Measurements from ENCODE around the gene KLK10. TPM values are rescaled to one million over a fixed set of nuclear protein-coding genes. Genes with fewer than 3 reads are reported as not detected.

The KLK10 gene
- total RNA-seq, 1 experiment from 2014 or later, result not detected

Other genes starting within 250 kb of the KLK10 start
- gene GPR32, start 249.2 kb downstream of the KLK10 start, total RNA-seq (2014; rRNA removed; shearing (Covaris generic)), result not detected in 2 replicates
- not detected in 2 replicates for gene ACP4, start 229.3 kb downstream of the KLK10 start, total RNA-seq (2014; rRNA removed; shearing (Covaris generic))
- not detected in 2 replicates for gene KLK1, start 195.9 kb downstream of the KLK10 start, total RNA-seq (2014; rRNA removed; shearing (Covaris generic))
- not detected in 2 replicates for gene KLK15, start 186.1 kb downstream of the KLK10 start, total RNA-seq (2014; rRNA removed; shearing (Covaris generic))
- not detected in 2 replicates for gene KLK3, start 164.8 kb downstream of the KLK10 start, total RNA-seq (2014; rRNA removed; shearing (Covaris generic))
- not detected in 2 replicates for gene KLK2, start 146.3 kb downstream of the KLK10 start, total RNA-seq (2014; rRNA removed; shearing (Covaris generic))
- not detected in 2 replicates for gene KLK4, start 108.3 kb downstream of the KLK10 start, total RNA-seq (2014; rRNA removed; shearing (Covaris generic))
- not detected in 2 replicates for gene KLK5, start 66.7 kb downstream of the KLK10 start, total RNA-seq (2014; rRNA removed; shearing (Covaris generic))
- not detected in 2 replicates for gene KLK6, start 50.1 kb downstream of the KLK10 start, total RNA-seq (2014; rRNA removed; shearing (Covaris generic))
- not detected in 2 replicates for gene KLK7, start 35.8 kb downstream of the KLK10 start, total RNA-seq (2014; rRNA removed; shearing (Covaris generic))
- gene KLK8, start 18.1 kb downstream of the KLK10 start, total RNA-seq (2014; rRNA removed; shearing (Covaris generic)), result not detected in 2 replicates
- not detected in 2 replicates for gene KLK11, start 6.9 kb upstream of the KLK10 start, total RNA-seq (2014; rRNA removed; shearing (Covaris generic))
- gene KLK12, start 15.3 kb upstream of the KLK10 start, total RNA-seq (2014; rRNA removed; shearing (Covaris generic)), result not detected in 2 replicates
- gene KLK13, start 45.4 kb upstream of the KLK10 start, total RNA-seq (2014; rRNA removed; shearing (Covaris generic)), result not detected in 2 replicates
- gene KLK14, start 63.2 kb upstream of the KLK10 start, total RNA-seq (2014; rRNA removed; shearing (Covaris generic)), result not detected in 2 replicates
- gene CTU1, start 88.7 kb upstream of the KLK10 start, total RNA-seq (2014; rRNA removed; shearing (Covaris generic)), result 9.1 and 13.3 TPM in 2 replicates
- not detected in 2 replicates for gene SIGLEC9, start 105.2 kb upstream of the KLK10 start, total RNA-seq (2014; rRNA removed; shearing (Covaris generic))
- not detected in 2 replicates for gene SIGLEC7, start 122.6 kb upstream of the KLK10 start, total RNA-seq (2014; rRNA removed; shearing (Covaris generic))
- not detected in 2 replicates for gene CD33, start 205.4 kb upstream of the KLK10 start, total RNA-seq (2014; rRNA removed; shearing (Covaris generic))
- not detected in 2 replicates for gene SIGLECL1, start 231.4 kb upstream of the KLK10 start, total RNA-seq (2014; rRNA removed; shearing (Covaris generic))

All from SJSA1 (cell line).